K562 (cell line): ENCODE measurements around the gene INS.

Experiments
- ATF3 ChIP-seq, 2 experiments: fragments of 450-650 bp in 1 of 2; sonication (generic) in 1 of 2; formaldehyde crosslinking in 1 of 2; IDR thresholded peaks in 1 of 2; conservative IDR thresholded peaks in 1 of 2; 2 replicates each; pipeline versions ENCODE4 v1.6.1 to v1.8.1; 2016 to 2023; ENCODE audit warnings: mild to moderate bottlenecking in 2 of 2, moderate library complexity in 2 of 2, inconsistent platforms in 1 of 2, missing genetic modification reagents in 1 of 2
- CBX2 ChIP-seq: fragments of 200-600 bp; sonication (generic); IDR thresholded peaks from one replicate; pipeline ENCODE4 v1.6.1; 2012; ENCODE audit warnings: mild to moderate bottlenecking, low read length, inconsistent platforms; ENCODE audit not compliant: insufficient read depth, poor library complexity, severe bottlenecking
- CEBPZ ChIP-seq: fragments of 150-350 bp; IDR thresholded peaks from 2 replicates; pipeline ENCODE4 v1.6.1; 2014; ENCODE audit warnings: low read depth, mild to moderate bottlenecking, low read length, borderline replicate concordance
- GABPA ChIP-seq: fragments of 200-800 bp; sonication (Bioruptor generic); conservative IDR thresholded peaks from 2 replicates; pipeline ENCODE4 v1.6.1; 2016; ENCODE audit warnings: low read depth, missing genetic modification characterization, missing compliant biosample characterization
- GTF3C2 ChIP-seq: IDR thresholded peaks from 3 replicates; pipeline ENCODE4 v1.6.1; 2011; ENCODE audit warnings: borderline replicate concordance, mild to moderate bottlenecking, moderate library complexity; ENCODE audit not compliant: insufficient read length; ENCODE audit errors: extremely low read depth
- MAX ChIP-seq: sonication (generic); formaldehyde crosslinking; IDR thresholded peaks from 2 replicates; pipeline ENCODE4 v1.9.0; 2022; ENCODE audit warnings: mild to moderate bottlenecking, missing genetic modification reagents
- MLX ChIP-seq, 2 experiments: fragments of 450-650 bp in 1 of 2; sonication (generic) in 1 of 2; formaldehyde crosslinking; conservative IDR thresholded peaks; 2 replicates each; pipeline versions ENCODE4 v1.4.0 to v1.8.1; 2020 to 2022; ENCODE audit warnings: mild to moderate bottlenecking in 1 of 2, missing genetic modification reagents in 1 of 2
- PREB ChIP-seq: sonication (generic); formaldehyde crosslinking; IDR thresholded peaks from 2 replicates; pipeline ENCODE4 v1.8.1; 2023; ENCODE audit warnings: mild to moderate bottlenecking, missing genetic modification reagents
- REST ChIP-seq, 2 experiments: fragments of 450-650 bp; formaldehyde crosslinking in 1 of 2; IDR thresholded peaks; 2 replicates each; pipeline versions ENCODE4 v1.4.0 to v1.6.1; 2014 to 2020; ENCODE audit warnings: mild to moderate bottlenecking in 2 of 2, borderline replicate concordance in 1 of 2, low read depth in 1 of 2
- TEAD2 ChIP-seq: fragments of 450-650 bp; IDR thresholded peaks from 2 replicates; pipeline ENCODE4 v1.6.1; 2016; ENCODE audit warnings: missing genetic modification characterization, control low read depth, missing compliant biosample characterization
- THRA ChIP-seq: fragments of 450-650 bp; IDR thresholded peaks from 2 replicates; pipeline ENCODE4 v1.6.1; 2017; ENCODE audit warnings: mild to moderate bottlenecking, moderate library complexity

- TF ChIP-seq TEAD2 (no peak), MAX (CRISPR knock-in tag) (no peak), THRA (no peak), REST (IDR thresholded peaks at IDR 0.05; ENCODE audit: borderline replicate concordance) (no peak), REST (CRISPR knock-in tag; IDR thresholded peaks at IDR 0.05; ENCODE audit: low read depth) (no peak), ATF3 (IDR thresholded peaks at IDR 0.05) (no peak), ATF3 (CRISPR knock-in tag; conservative IDR thresholded peaks at IDR 0.05) (no peak), PREB (CRISPR knock-in tag) (no peak), CBX2 (no peak), CEBPZ (no peak), GABPA (no peak), GTF3C2 (no peak), MLX (CRISPR knock-in tag; conservative IDR thresholded peaks at IDR 0.05) (no peak)
Observed at GRCh38 chr11:2139621-2140337, 21.2 kb downstream of the INS start.
